Immature natural killer cell (primary cell): Measurements from ENCODE around the gene PDXDC1. TPM values are rescaled to one million over a fixed set of nuclear protein-coding genes. Genes with fewer than 3 reads are reported as not detected.
"Not testable (repeated sequence)": the region's sequence is repeated elsewhere in the genome, so short reads cannot be mapped to it uniquely, and the experiment has no call there.

ENCODE experiments used
- DNase-seq, 3 donors: peaks; one replicate each; pipeline ENCODE4 v3.0.0; 2022; ENCODE audit warnings: mixed read lengths in 1 of 3
- H3K27ac Mint-ChIP-seq, 6 donors: one replicate each; pipeline ENCODE4 v1.8.0; 2020; ENCODE audit warnings: mixed read lengths in 6 of 6, mild to moderate bottlenecking in 5 of 6, inconsistent platforms in 4 of 6, moderate library complexity in 3 of 6
- H3K27me3 Mint-ChIP-seq, 3 donors: one replicate each; pipeline ENCODE4 v1.8.0; 2020 to 2021; ENCODE audit warnings: low read depth in 3 of 3, mild to moderate bottlenecking in 3 of 3, mixed read lengths in 3 of 3, moderate library complexity in 3 of 3, inconsistent platforms in 1 of 3
- H3K36me3 Mint-ChIP-seq, 3 donors: one replicate each; pipeline ENCODE4 v1.8.0; 2020; ENCODE audit warnings: mixed read lengths in 3 of 3, inconsistent platforms in 2 of 3, mild to moderate bottlenecking in 2 of 3
- H3K4me1 Mint-ChIP-seq, 2 donors: one replicate each; pipeline ENCODE4 v1.8.0; 2020; ENCODE audit warnings: inconsistent platforms in 2 of 2, mild to moderate bottlenecking in 2 of 2, mixed read lengths in 2 of 2, moderate library complexity in 1 of 2
- H3K4me3 Mint-ChIP-seq, 5 donors: one replicate each; pipeline ENCODE4 v1.8.0; 2020; ENCODE audit warnings: mild to moderate bottlenecking in 5 of 5, mixed read lengths in 5 of 5, inconsistent platforms in 3 of 5, moderate library complexity in 3 of 5
- H3K9me3 Mint-ChIP-seq, 6 donors: one replicate each; pipeline ENCODE4 v1.8.0; 2020; ENCODE audit warnings: mild to moderate bottlenecking in 6 of 6, mixed read lengths in 6 of 6, inconsistent platforms in 4 of 6, moderate library complexity in 3 of 6
- polyA plus RNA-seq, 3 donors: library from polyadenylated mRNA; unstranded; fragments of 300-500 nt; fragmentation: Illumina TruSeq; gene quantifications; one replicate each; pipeline ENCODE4 v1.2.3, GENCODE V29; 2021

The PDXDC1 gene
- polyA plus RNA-seq, 3 donors from 2014 or later: 14.0 to 54.1 (median 24.9) TPM

- H3K4me1 Mint-ChIP-seq: peaks cover 16 to 56% of the 10 kb centered on the region in 2 donors
- peaks cover 0 to 14% (median 7%) of the 10 kb centered on the region in 3 donors for H3K36me3 Mint-ChIP-seq
Measured at GRCh38 chr16:14982521-14982920, 7.7 kb downstream of the PDXDC1 start.

GRCh38 chr16:14988092-14988491 lies 13.3 kb downstream of the PDXDC1 start:
- not testable (repeated sequence) for H3K27me3 Mint-ChIP-seq, H3K9me3 Mint-ChIP-seq, DNase-seq
- Mint-ChIP-seq H3K4me3 (peak overlapping the region in 1 of 5 donors; percentile 36), H3K4me1 (peaks cover 27 to 59% of the 10 kb centered on the region in 2 donors), H3K27ac (peak overlapping the region in 2 of 6 donors; percentile 53 to 74), H3K36me3 (peaks cover 17 to 34% (median 21%) of the 10 kb centered on the region in 3 donors)

More at GRCh38 chr16:14982521-14982920, 7.7 kb downstream of the PDXDC1 start:
- not testable (repeated sequence) for H3K27ac Mint-ChIP-seq, DNase-seq, H3K27me3 Mint-ChIP-seq, H3K9me3 Mint-ChIP-seq, H3K4me3 Mint-ChIP-seq

- Mint-ChIP-seq H3K36me3 (peaks cover 17 to 37% (median 21%) of the 10 kb centered on the region in 3 donors), H3K4me1 (peaks cover 32 to 55% of the 10 kb centered on the region in 2 donors), H3K4me3 (peak overlapping the region in 2 of 5 donors; percentile 44 to 60), H3K27ac (peak overlapping the region in 1 of 6 donors; percentile 48)
- H3K9me3 Mint-ChIP-seq, H3K27me3 Mint-ChIP-seq, DNase-seq: not testable (repeated sequence)
Measured at GRCh38 chr16:14988661-14989191, 13.9 kb downstream of the PDXDC1 start.

DNA sequence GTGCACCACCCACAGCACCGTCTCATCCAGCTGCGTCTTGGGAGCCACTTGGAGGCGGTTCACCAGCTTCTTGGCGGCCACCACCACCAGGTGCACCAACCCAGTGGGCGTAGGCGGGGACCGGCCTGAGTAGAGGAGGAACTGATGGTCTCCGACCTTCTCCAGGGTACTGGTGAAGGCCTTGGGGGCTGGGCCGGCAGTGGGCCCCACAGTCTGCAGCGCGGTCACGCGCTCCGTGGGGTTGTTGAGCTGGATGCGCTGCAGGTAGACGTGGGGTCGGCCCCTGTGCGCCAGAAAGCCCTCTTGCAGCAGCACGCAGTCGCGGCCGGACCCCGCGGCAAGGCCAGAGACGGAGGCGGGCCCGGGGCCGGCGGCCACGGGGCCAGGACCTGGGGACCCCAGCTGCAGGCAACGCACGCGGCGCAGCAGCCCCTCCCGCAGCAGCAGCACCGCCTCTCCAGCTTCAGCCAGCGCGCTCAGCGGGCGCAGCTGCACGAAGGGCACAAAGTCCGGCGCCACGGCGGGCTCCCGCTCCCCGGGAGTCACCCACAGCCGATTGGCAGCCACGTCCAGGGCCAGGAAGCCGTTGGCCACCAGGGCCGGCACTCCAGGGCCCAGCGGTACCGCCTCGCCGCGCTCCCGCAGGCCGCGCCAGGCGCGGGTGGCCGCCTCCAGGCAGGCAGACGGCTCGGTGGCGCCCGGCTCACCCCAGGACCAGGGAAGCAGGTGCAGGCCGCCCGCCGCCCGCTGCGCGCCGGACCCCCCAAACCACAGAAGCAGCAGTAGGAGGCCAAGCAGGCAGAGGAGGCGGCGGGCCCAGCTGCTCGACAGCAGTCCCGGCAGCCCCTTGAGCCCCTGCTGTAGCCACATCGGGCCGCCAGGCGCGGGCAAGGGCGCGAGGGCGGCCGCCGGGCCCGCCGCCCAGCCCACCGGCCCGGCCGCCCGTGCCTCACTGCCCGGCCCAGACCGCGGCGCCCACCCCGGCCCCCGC lies 14.8 kb downstream of the PDXDC1 start:
- peaks cover 33 to 56% of the 10 kb centered on the region in 2 donors for H3K4me1 Mint-ChIP-seq

DNA sequence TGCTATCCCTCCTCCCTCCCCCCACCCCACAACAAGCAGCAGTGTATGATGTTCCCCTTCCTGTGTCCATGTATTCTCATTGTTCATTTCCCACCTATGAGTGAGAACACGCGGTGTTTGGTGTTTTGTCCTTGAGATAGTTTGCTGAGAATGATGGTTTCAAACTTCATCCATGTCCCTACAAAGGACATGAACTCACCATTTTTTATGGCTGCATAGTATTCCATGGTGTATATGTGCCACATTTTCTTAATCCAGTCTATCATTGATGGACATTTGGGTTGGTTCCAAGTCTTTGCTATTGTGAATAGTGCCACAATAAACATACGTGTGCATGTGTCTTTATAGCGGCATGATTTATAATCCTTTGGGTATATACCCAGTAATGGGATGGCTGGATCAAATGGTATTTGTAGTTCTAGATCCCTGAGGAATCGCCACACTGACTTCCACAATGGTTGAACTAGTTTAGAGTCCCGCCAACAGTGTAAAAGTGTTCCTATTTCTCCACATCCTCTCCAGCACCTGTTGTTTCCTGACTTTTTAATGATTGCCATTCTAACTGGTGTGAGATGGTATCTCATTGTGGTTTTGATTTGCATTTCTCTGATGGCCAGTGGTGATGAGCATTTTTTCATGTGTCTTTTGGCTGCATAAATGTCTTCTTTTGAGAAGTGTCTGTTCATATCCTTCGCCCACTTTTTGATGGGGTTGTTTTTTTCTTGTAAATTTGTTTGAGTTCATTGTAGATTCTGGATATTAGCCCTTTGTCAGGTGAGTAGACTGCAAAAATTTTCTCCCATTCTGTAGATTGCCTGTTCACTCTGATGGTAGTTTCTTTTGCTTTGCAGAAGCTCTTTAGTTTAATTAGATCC lies 18.7 kb downstream of the PDXDC1 start:
- peaks cover 36 to 59% of the 10 kb centered on the region in 2 donors for H3K4me1 Mint-ChIP-seq
- DNase-seq, H3K4me3 Mint-ChIP-seq, H3K9me3 Mint-ChIP-seq, H3K27ac Mint-ChIP-seq, H3K27me3 Mint-ChIP-seq: not testable (repeated sequence)
- peaks cover 8 to 16% (median 13%) of the 10 kb centered on the region in 3 donors for H3K36me3 Mint-ChIP-seq

More for the DNA sequence above, 14.8 kb downstream of the PDXDC1 start:
- not testable (repeated sequence) for H3K27me3 Mint-ChIP-seq, DNase-seq, H3K9me3 Mint-ChIP-seq
- Mint-ChIP-seq H3K36me3 (peaks cover 17 to 37% (median 21%) of the 10 kb centered on the region in 3 donors), H3K27ac (peak overlapping the region in 1 of 6 donors; percentile 66), H3K4me3 (peak overlapping the region in 3 of 5 donors; percentile 47 to 73 (median 57))

DNA sequence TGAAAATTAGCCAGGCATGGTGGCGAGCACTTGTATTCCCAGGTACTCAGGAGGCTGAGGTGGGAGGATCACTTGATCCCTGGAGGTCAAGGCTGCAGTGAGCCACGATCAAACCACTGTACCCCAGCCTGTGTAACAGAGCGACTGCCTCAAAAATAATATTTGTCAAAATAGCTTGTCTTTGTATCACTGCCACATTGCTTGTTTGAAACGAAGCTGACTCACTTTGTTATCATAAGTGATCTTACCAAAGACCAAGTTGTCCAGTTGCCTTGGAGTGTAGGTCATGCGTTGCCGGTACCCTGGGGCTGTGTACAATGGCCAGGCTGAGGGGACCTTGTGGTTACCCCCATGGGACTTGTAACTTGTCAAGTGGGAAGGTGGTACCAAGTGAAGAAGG lies 21.9 kb downstream of the PDXDC1 start:
- Mint-ChIP-seq H3K36me3 (peaks cover 0 to 13% (median 4%) of the 10 kb centered on the region in 3 donors), H3K4me1 (peaks cover 27 to 41% of the 10 kb centered on the region in 2 donors)
- H3K9me3 Mint-ChIP-seq, H3K27ac Mint-ChIP-seq, H3K27me3 Mint-ChIP-seq, H3K4me3 Mint-ChIP-seq, DNase-seq: not testable (repeated sequence)

- H3K9me3 Mint-ChIP-seq: not testable (repeated sequence)
Measured at GRCh38 chr16:14998300-14998699, 23.5 kb downstream of the PDXDC1 start.

DNA sequence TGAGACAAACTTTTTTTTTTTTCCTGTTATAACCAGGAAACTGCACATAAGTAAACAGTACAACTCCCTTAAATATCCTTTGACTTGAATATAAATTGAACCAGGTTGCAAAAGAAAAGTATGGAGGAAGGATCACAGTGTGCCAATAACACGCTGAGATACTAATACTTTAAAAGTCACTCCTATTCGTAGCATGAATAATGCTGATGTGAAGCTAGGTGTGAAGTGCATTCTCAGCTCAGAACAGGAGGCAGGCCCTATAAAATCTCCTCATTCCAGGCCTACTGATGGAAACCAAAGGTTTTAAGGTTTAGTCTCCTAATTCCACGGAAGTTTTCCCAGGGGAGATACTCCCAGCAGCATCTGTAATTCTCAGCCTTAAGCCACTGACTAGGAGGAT lies 25.0 kb downstream of the PDXDC1 start:
- Mint-ChIP-seq H3K4me1 (peaks cover 15 to 21% of the 10 kb centered on the region in 2 donors), H3K36me3 (peaks cover 4 to 15% (median 11%) of the 10 kb centered on the region in 3 donors), H3K27ac (peak overlapping the region in 1 of 6 donors; percentile 42)
- not testable (repeated sequence) for H3K27me3 Mint-ChIP-seq, H3K9me3 Mint-ChIP-seq, DNase-seq, H3K4me3 Mint-ChIP-seq

More at GRCh38 chr16:14998300-14998699, 23.5 kb downstream of the PDXDC1 start:
- DNase-seq, H3K36me3 Mint-ChIP-seq, H3K27me3 Mint-ChIP-seq, H3K27ac Mint-ChIP-seq, H3K4me3 Mint-ChIP-seq: not testable (repeated sequence)
- peaks cover 20 to 32% of the 10 kb centered on the region in 2 donors for H3K4me1 Mint-ChIP-seq

- H3K9me3 Mint-ChIP-seq, H3K27ac Mint-ChIP-seq, H3K27me3 Mint-ChIP-seq, H3K4me1 Mint-ChIP-seq, DNase-seq, H3K4me3 Mint-ChIP-seq: not testable (repeated sequence)
- peaks cover 11 to 28% (median 16%) of the 10 kb centered on the region in 3 donors for H3K36me3 Mint-ChIP-seq
Measured at GRCh38 chr16:15002448-15002847, 27.6 kb downstream of the PDXDC1 start.

- H3K27me3 Mint-ChIP-seq, H3K4me1 Mint-ChIP-seq, H3K9me3 Mint-ChIP-seq, DNase-seq, H3K4me3 Mint-ChIP-seq: not testable (repeated sequence)
- Mint-ChIP-seq H3K36me3 (peaks cover 19 to 37% (median 31%) of the 10 kb centered on the region in 3 donors), H3K27ac (peak overlapping the region in 1 of 6 donors; percentile 43)
Measured at GRCh38 chr16:15005357-15006132, 30.7 kb downstream of the PDXDC1 start.

DNA sequence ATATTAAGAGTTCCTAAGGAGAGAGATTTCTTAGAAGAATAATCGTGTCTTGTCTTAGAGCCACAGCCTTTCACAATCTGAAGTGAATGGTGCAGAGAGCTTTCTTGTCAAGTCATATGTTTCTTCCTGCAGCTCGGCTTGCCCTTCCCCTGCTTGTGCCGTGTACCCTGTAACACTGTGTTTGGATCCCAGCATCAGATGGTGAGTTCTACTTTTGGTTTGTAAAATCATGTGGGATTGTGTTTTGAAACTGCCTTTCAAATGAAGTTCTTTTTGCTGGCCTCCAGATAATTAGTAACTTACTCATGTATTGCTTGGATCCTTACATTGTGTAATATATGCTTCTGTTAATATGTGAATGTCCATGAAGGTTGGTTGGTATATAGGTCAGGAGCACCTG lies 33.8 kb downstream of the PDXDC1 start:
- H3K4me3 Mint-ChIP-seq, H3K27me3 Mint-ChIP-seq, DNase-seq, H3K9me3 Mint-ChIP-seq: not testable (repeated sequence)
- Mint-ChIP-seq H3K36me3 (peaks cover 25 to 49% (median 48%) of the 10 kb centered on the region in 3 donors), H3K27ac (peak overlapping the region in 2 of 6 donors; percentile 1 to 49), H3K4me1 (peaks cover 8 to 13% of the 10 kb centered on the region in 2 donors)

- not testable (repeated sequence) for H3K9me3 Mint-ChIP-seq, H3K27me3 Mint-ChIP-seq, DNase-seq
- peak overlapping the region in 2 of 6 donors; percentile 58 to 92 for H3K27ac Mint-ChIP-seq
- peak overlapping the region in 2 of 5 donors; percentile 21 to 40 for H3K4me3 Mint-ChIP-seq
- H3K4me1 Mint-ChIP-seq: peaks cover 21 to 33% of the 10 kb centered on the region in 2 donors
- peaks cover 33 to 40% (median 38%) of the 10 kb centered on the region in 3 donors for H3K36me3 Mint-ChIP-seq
Measured at GRCh38 chr16:15012941-15013340, 38.1 kb downstream of the PDXDC1 start.
